AG09319 (cell line): ENCODE data around the gene IL34.

ENCODE experiments used
- DNase-seq: peaks from one replicate; pipeline ENCODE4 v3.0.0-alpha.2; 2010; ENCODE audit warnings: low read depth; ENCODE audit errors: extremely low read depth
- CTCF ChIP-seq: IDR thresholded peaks from 2 replicates; pipeline ENCODE4 v1.5.1; 2011; ENCODE audit warnings: low read depth, mild to moderate bottlenecking, inconsistent platforms, low read length, moderate library complexity

Gene IL34

GRCh38 chr16:70677499-70678120, 31.3 kb downstream of the IL34 start:
- no peak for DNase-seq
- no peak for TF ChIP-seq CTCF

GRCh38 chr16:70678121-70678897, 31.9 kb downstream of the IL34 start:
- DNase-seq, result no peak

GRCh38 chr16:70678898-70679670, 32.7 kb downstream of the IL34 start:
- DNase-seq, result no peak
- TF ChIP-seq CTCF, result no peak

More at GRCh38 chr16:70678121-70678897, 31.9 kb downstream of the IL34 start:
- no peak for TF ChIP-seq CTCF

- DNase-seq, result no peak
- TF ChIP-seq CTCF, result peak; percentile 4
These were observed 33.5 kb downstream of the IL34 start for GRCh38 chr16:70679671-70680494.

GRCh38 chr16:70680495-70681381, 34.4 kb downstream of the IL34 start:
- DNase-seq, result no peak
- TF ChIP-seq CTCF, result no peak
